Measurements from ENCODE around the gene ATP6V1G2.

The ATP6V1G2 gene

DNA sequence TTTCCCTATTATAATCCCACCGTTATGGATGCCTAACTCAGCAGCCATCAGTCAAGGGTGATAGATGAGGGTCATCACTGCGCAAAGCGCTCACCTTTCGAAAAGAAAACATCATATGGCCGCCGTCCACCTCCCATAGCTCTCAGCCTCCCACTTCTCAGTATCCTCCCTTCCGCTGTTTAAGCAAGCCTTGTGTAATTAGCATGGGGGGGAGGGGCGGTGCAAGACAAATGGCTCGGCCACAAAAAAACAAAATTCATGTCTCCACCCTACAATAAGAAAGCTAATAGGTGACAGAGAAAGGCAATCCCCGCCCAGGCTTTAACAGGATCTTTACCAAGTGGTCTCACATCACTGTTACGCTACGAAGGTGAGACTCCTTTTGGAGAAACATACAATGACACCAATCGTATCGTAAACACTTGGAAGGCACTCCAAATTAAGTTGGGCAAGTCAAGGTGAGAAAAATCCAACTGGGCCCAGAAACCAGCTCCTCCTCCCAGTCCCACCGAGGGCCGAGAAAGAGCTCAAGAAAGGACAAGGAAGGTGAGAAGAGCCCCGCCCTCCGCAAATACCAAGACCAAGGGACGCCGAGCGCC lies 5.2 kb downstream of the ATP6V1G2 start:
- no peak for TF ChIP-seq CTCF (IDR thresholded peaks at IDR 0.05)

GRCh38 chr6:31540640-31541039 lies 5.8 kb downstream of the ATP6V1G2 start:
- no peak for TF ChIP-seq CTCF (IDR thresholded peaks at IDR 0.05)

- no peak for TF ChIP-seq CTCF (IDR thresholded peaks at IDR 0.05)
Measured at GRCh38 chr6:31538805-31539400, 7.5 kb downstream of the ATP6V1G2 start.

- no peak for TF ChIP-seq CTCF (IDR thresholded peaks at IDR 0.05)
Measured at GRCh38 chr6:31535538-31536324, 10.7 kb downstream of the ATP6V1G2 start.

DNA sequence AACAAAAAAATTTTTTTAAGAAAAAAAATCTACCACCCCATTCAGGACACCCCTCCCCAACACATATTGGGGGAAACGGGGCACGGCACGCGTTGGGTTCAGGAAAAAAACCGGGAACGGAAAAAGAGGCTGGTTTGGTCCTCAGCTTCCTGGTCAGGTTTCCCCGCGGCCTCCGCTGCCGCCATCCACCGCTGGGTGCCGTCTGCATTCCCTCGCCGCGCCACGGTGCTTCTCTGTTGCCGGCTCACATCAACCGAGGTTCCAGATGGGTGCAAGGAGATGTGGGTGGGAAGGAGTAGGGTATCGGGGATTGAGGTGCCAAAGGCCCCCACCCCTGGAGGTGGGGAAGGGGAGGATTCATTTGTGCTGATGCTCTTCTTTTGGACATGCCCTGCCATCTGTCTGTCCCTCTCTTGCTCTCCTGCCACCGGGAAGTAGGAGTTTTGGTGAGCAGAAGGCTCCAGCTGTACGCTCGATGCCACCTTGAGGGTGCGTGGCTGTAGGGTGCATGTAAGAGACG lies 11.8 kb downstream of the ATP6V1G2 start:
- TF ChIP-seq CTCF (IDR thresholded peaks at IDR 0.05): no peak

DNA sequence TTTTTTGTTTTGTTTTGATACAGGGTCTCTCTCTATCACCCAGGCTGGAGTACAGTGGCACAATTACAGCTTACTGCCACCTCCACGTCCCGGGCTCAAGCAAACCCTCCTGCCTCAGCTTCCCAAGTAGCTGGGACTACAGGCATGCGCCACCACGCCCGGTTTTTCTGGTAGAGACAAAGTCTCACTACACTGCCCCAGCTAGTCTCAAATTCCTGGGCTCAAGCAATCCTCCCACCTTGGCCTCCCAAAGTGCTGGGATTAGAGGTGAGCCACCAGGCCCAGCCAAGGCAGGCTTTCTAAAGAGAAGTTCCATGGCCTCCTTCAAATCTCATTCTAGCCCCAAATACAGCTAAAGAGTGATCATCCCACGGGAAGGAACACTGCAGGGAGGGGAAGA lies 12.4 kb downstream of the ATP6V1G2 start:
- TF ChIP-seq CTCF (IDR thresholded peaks at IDR 0.05): no peak

GRCh38 chr6:31533455-31533841 lies 13.0 kb downstream of the ATP6V1G2 start:
- no peak for TF ChIP-seq CTCF (IDR thresholded peaks at IDR 0.05)
